Esophagus squamous epithelium (tissue), 5 donors: Measurements from ENCODE around the gene CXCR3. TPM values are rescaled to one million over a fixed set of nuclear protein-coding genes. Genes with fewer than 3 reads are reported as not detected.

Experiments
- DNase-seq: peaks from one replicate; lab custom pipeline; 2025; lab: John Stamatoyannopoulos, UW
- H3K27ac ChIP-seq, 4 donors: fragments of 200-600 bp; sonication (generic); one replicate each; pipeline ENCODE4 v1.5.1; 2016 to 2019; ENCODE audit warnings: mild to moderate bottlenecking in 1 of 4
- H3K27me3 ChIP-seq, 4 donors: fragments of 200-600 bp; sonication (generic); 1 replicate in 3 of 4; 2 replicates in 1 of 4; pipeline versions ENCODE4 v1.5.1 to v1.6.0; 2017 to 2021; ENCODE audit warnings: antibody characterized with exemption in 1 of 4
- H3K36me3 ChIP-seq, 3 donors: fragments of 200-600 bp; sonication (generic); one replicate each; pipeline ENCODE4 v1.5.1; 2016 to 2019
- H3K4me1 ChIP-seq, 3 donors: fragments of 200-600 bp; sonication (generic); one replicate each; pipeline ENCODE4 v1.5.1; 2017 to 2019
- H3K4me3 ChIP-seq, 4 donors: fragments of 200-600 bp; sonication (generic); 1 replicate in 3 of 4; 2 replicates in 1 of 4; pipeline ENCODE4 v1.5.1; 2016 to 2019; ENCODE audit warnings: mild to moderate bottlenecking in 2 of 4, moderate library complexity in 1 of 4
- H3K9me3 ChIP-seq, 3 donors: fragments of 200-600 bp; sonication (generic); one replicate each; pipeline ENCODE4 v1.5.1; 2016 to 2019
- CTCF ChIP-seq, 6 experiments: fragments of 450-650 bp in 4 of 6; fragments of 200-600 bp in 2 of 6; sonication (generic) in 2 of 6; IDR thresholded peaks; one replicate each; pipeline ENCODE4 v1.5.1; 2016 to 2019; ENCODE audit warnings: antibody characterized with exemption in 6 of 6, mild to moderate bottlenecking in 4 of 6, moderate library complexity in 4 of 6
- POLR2A ChIP-seq, 4 donors: fragments of 450-650 bp; IDR thresholded peaks; one replicate each; pipeline ENCODE4 v1.6.1; 2017; ENCODE audit warnings: antibody characterized with exemption in 4 of 4, mild to moderate bottlenecking in 4 of 4, moderate library complexity in 3 of 4
- WGBS, 2 donors: methylation state at CpG; one replicate each; pipeline ENCODE4 v1.1.5; 2018; 5-methylcytosine and 5-hydroxymethylcytosine counted together
- intact Hi-C: fragments of 100-400 bp; cut with DNase I; formaldehyde crosslinking; loops from one replicate; pipeline ENCODE4 v1.15.0; 2022
- total RNA-seq, 4 donors: library from RNA; depleted of rRNA; stranded (reverse); fragments of >200 nt; gene quantifications; one replicate each; pipeline ENCODE4 v1.1.0, GENCODE V29; 2016
- donor health status: DM: yes; HTN: yes; CAD: no.

CXCR3 gene
- total RNA-seq, 4 donors from 2014 or later = 1.3 TPM; not detected in 3

- H3K27me3 ChIP-seq = no peaks in the 10 kb centered on the region
- intact Hi-C loops = no loop called here
- H3K9me3 ChIP-seq = no peaks in the 10 kb centered on the region
- no peak overlapping the region for H3K4me3 ChIP-seq
- peaks cover 0 to 18% (median 5%) of the 10 kb centered on the region in 3 donors for H3K4me1 ChIP-seq
- no peaks in the 10 kb centered on the region for H3K36me3 ChIP-seq
- DNase-seq = no peak
- no peak overlapping the region for H3K27ac ChIP-seq
- WGBS, 2 donors = 76 to 83% methylated on average over 7 to 13 of the region's 14 CpGs
- TF ChIP-seq POLR2A (IDR thresholded peaks at IDR 0.05) = no peak
- no peak for TF ChIP-seq CTCF (IDR thresholded peaks at IDR 0.05)
These were observed 9.5 kb upstream of the CXCR3 start for GRCh38 chrX:71627588-71628404.

GRCh38 chrX:71626576-71626975, 8.3 kb upstream of the CXCR3 start:
- Histone ChIP-seq H3K27me3 (no peaks in the 10 kb centered on the region), H3K27ac (no peak overlapping the region), H3K9me3 (no peaks in the 10 kb centered on the region), H3K36me3 (no peaks in the 10 kb centered on the region), H3K4me1 (peaks cover 0 to 31% (median 12%) of the 10 kb centered on the region in 3 donors), H3K4me3 (no peak overlapping the region)
- WGBS, 2 donors = 67% methylated on average over 3 of the region's 6 CpGs; no CpG with 5 or more reads in 1 of the 2 donors
- TF ChIP-seq CTCF (IDR thresholded peaks at IDR 0.05) = no peak
- no peak for TF ChIP-seq POLR2A (IDR thresholded peaks at IDR 0.05)
- DNase-seq = no peak
- intact Hi-C loops = no loop called here

- Histone ChIP-seq H3K27me3 (no peaks in the 10 kb centered on the region), H3K4me1 (peaks cover 0 to 33% (median 12%) of the 10 kb centered on the region in 3 donors), H3K36me3 (no peaks in the 10 kb centered on the region), H3K4me3 (no peak overlapping the region), H3K27ac (no peak overlapping the region), H3K9me3 (no peaks in the 10 kb centered on the region)
- 84 to 92% methylated on average over 5 of the region's 5 CpGs for WGBS, 2 donors
- no peak for TF ChIP-seq POLR2A (IDR thresholded peaks at IDR 0.05)
- no peak for TF ChIP-seq CTCF (IDR thresholded peaks at IDR 0.05)
- intact Hi-C loops = no loop called here
- DNase-seq = no peak
These were observed 7.2 kb upstream of the CXCR3 start for GRCh38 chrX:71625471-71625870.

- peak overlapping the region in 2 of 4 donors; percentile 63 to 70 for H3K27ac ChIP-seq
- no peak for DNase-seq
- TF ChIP-seq POLR2A (IDR thresholded peaks at IDR 0.05) = no peak
- no peak for TF ChIP-seq CTCF (IDR thresholded peaks at IDR 0.05)
- H3K36me3 ChIP-seq = no peaks in the 10 kb centered on the region
- peaks cover 0 to 33% (median 12%) of the 10 kb centered on the region in 3 donors for H3K4me1 ChIP-seq
- no peak overlapping the region for H3K4me3 ChIP-seq
- intact Hi-C loops = no loop called here
- H3K27me3 ChIP-seq = no peaks in the 10 kb centered on the region
- no peaks in the 10 kb centered on the region for H3K9me3 ChIP-seq
- 87 to 100% methylated on average over 1 to 3 of the region's 3 CpGs for WGBS, 2 donors
These were observed 5.4 kb upstream of the CXCR3 start for GRCh38 chrX:71623714-71624113.
